Type B pancreatic cell (in vitro differentiated cells): Measurements from ENCODE around the gene IL20RB. TPM values are rescaled to one million over a fixed set of nuclear protein-coding genes. Genes with fewer than 3 reads are reported as not detected.

Experiments used
- DNase-seq: peaks from one replicate; pipeline ENCODE4 v3.0.0; 2021; ENCODE audit warnings: mixed read lengths; ENCODE audit not compliant: unreplicated experiment; ENCODE audit errors: extremely low spot score
- H3K27ac Mint-ChIP-seq: 2 replicates; pipeline ENCODE4 v1.8.0; 2021; ENCODE audit warnings: mild to moderate bottlenecking, mixed read lengths
- H3K27me3 Mint-ChIP-seq: 2 replicates; pipeline ENCODE4 v1.8.0; 2021; ENCODE audit warnings: mixed read lengths
- H3K36me3 Mint-ChIP-seq: 2 replicates; pipeline ENCODE4 v1.8.0; 2021; ENCODE audit warnings: mixed read lengths
- H3K4me1 Mint-ChIP-seq: one replicate; pipeline ENCODE4 v1.8.0; 2021; ENCODE audit warnings: mixed read lengths; ENCODE audit not compliant: unreplicated experiment
- H3K4me3 Mint-ChIP-seq: 2 replicates; pipeline ENCODE4 v1.8.0; 2021; ENCODE audit warnings: mild to moderate bottlenecking, mixed read lengths
- H3K9me3 Mint-ChIP-seq: 2 replicates; pipeline ENCODE4 v1.8.0; 2021; ENCODE audit warnings: mixed read lengths
- CTCF ChIP-seq: fragments of 200-600 bp; sonication (generic); conservative IDR thresholded peaks from 2 replicates; pipeline ENCODE4 v1.5.0; 2021; ENCODE audit warnings: antibody characterized with exemption, mild to moderate bottlenecking
- total RNA-seq: library from RNA; stranded (reverse); gene quantifications from 2 replicates; pipeline ENCODE4 v1.2.1, GENCODE V29; 2021; ENCODE audit warnings: low replicate concordance

Gene IL20RB
- total RNA-seq, 1 donor from 2014 or later, result 0.56 TPM

DNA sequence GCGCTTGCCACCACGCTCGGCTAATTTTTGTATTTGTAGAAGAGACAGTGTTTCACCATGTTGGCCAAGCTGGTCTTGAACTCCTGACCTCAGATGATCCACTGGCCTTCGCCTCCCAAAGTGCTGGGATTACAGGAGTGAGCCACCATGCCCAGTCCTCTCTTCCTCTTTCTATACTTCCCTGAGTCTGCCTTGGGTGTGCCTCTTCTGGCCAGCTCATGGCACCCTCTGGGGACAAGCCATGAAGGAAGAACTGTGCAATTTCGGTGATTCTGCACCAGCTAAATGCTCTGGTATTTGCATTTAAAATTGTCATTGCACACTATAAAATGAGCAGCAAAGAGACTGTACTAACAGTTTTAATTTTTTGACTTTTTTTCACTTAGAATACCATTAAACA lies 66.6 kb downstream of the IL20RB start:
- H3K27ac Mint-ChIP-seq, result no peak overlapping the region
- DNase-seq, result no peak
- no peak for TF ChIP-seq CTCF
- no peak overlapping the region for H3K4me3 Mint-ChIP-seq
- no peaks in the 10 kb centered on the region for H3K36me3 Mint-ChIP-seq
- no peaks in the 10 kb centered on the region for H3K9me3 Mint-ChIP-seq
- peaks cover 7% of the 10 kb centered on the region for H3K27me3 Mint-ChIP-seq
- H3K4me1 Mint-ChIP-seq, result no peaks in the 10 kb centered on the region

- TF ChIP-seq CTCF, result no peak
- Mint-ChIP-seq H3K9me3 (no peaks in the 10 kb centered on the region), H3K4me3 (no peak overlapping the region), H3K4me1 (no peaks in the 10 kb centered on the region), H3K27ac (peak overlapping the region; percentile 42), H3K36me3 (no peaks in the 10 kb centered on the region), H3K27me3 (peaks cover 25% of the 10 kb centered on the region)
- no peak for DNase-seq
Observed at GRCh38 chr3:137026701-137027100, 68.9 kb downstream of the IL20RB start.

DNA sequence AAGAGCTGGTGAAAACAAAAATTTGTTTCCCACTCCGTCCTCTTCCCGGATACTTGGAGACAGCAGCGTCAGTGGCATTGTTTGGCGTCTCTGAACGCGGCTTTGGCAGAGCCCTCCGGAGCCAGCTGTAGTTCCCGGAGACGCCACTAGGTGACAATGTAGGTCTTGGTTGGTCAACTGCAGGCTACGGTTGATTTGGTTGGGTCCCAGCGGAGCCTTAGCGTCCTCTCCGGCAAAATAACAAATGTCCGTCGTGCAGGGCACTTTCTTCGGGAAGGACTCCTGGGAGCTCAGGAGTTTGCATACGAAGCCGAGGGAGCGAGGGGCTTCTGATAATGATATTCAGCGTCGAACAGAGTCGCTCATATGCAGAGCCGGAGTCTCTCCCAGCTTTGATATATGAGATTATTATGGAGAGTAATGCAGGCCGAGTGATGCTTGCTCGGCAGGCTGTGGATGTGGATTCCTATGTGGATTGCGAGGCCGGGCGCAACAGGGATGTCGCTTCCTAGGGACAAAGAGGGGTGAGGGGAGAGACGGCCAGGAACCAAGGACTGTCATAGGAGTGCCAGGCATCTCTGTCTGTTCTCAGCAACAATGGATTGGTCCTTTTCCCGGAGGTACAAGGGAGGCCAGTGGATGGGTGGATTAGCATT lies 74.8 kb downstream of the IL20RB start:
- H3K27me3 Mint-ChIP-seq, result peaks cover 40% of the 10 kb centered on the region

DNA sequence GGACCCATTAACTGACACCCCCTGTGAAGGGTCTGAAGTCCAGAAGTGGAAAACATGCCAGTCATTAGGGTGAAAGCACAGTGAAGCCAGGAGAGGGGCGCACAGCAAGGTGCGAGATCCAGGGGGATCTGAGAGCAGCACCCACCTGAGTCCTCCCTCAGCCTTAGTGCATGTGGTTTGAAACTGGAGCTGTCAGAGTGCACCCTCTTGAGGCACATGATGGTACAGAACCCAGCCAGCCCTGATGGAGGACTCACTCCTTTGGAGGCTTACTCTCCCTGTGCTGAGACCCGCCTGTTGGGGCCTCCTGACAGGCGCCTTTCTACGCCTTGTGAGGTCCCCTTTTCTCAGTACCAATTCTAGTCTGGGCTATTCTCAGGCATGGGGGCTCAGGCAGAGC lies 77.8 kb downstream of the IL20RB start:
- H3K4me1 Mint-ChIP-seq, result peaks cover 8% of the 10 kb centered on the region
- peak; percentile 34 for TF ChIP-seq CTCF
- DNase-seq, result no peak
- no peaks in the 10 kb centered on the region for H3K9me3 Mint-ChIP-seq
- no peak overlapping the region for H3K4me3 Mint-ChIP-seq
- no peaks in the 10 kb centered on the region for H3K36me3 Mint-ChIP-seq
- H3K27me3 Mint-ChIP-seq, result peaks cover 32% of the 10 kb centered on the region
- H3K27ac Mint-ChIP-seq, result no peak overlapping the region

More for the DNA sequence above, 74.8 kb downstream of the IL20RB start:
- peak; percentile 88 for DNase-seq
- Mint-ChIP-seq H3K4me3 (peak overlapping the region; percentile 85), H3K27ac (no peak overlapping the region), H3K9me3 (no peaks in the 10 kb centered on the region), H3K36me3 (no peaks in the 10 kb centered on the region), H3K4me1 (peaks cover 8% of the 10 kb centered on the region)
- peak; percentile 96 for TF ChIP-seq CTCF

DNA sequence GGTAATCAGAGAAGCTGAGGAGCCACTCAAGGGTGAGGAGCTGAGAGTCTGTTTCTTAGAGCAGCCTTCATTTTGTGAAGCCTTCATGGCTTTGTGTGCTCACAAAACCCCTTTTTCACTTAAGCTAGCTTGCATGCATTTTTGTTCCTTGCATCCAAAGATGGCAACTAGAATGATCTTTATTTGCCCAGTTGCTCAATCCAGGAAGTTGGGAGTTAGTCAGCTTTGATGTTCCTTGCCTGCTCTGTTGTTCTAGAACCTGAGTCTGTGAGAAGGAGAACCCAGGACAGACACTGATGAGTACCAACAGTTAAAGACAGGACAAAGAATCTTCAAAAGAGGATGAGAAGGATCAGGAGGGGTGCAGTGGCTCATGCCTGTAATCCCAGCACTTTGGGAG lies 81.8 kb downstream of the IL20RB start:
- Mint-ChIP-seq H3K4me1 (no peaks in the 10 kb centered on the region), H3K27me3 (peaks cover 3% of the 10 kb centered on the region), H3K27ac (no peak overlapping the region), H3K36me3 (no peaks in the 10 kb centered on the region), H3K4me3 (no peak overlapping the region), H3K9me3 (no peaks in the 10 kb centered on the region)
- no peak for TF ChIP-seq CTCF
- DNase-seq, result no peak
